GM10266 (cell line): ENCODE results near the gene CDH23.

Experiments used
- DNase-seq: peaks from one replicate; pipeline ENCODE4 v3.0.0; 2012; ENCODE audit errors: extremely low spot score
- TF ChIP-seq, protein P1 (sequence below): IDR thresholded peaks from 2 replicates; pipeline ENCODE4 v1.5.1; 2012; ENCODE audit warnings: mild to moderate bottlenecking, low read depth; ENCODE audit not compliant: control insufficient read depth, insufficient read depth; ENCODE audit errors: missing control alignments

CDH23 gene

DNA sequence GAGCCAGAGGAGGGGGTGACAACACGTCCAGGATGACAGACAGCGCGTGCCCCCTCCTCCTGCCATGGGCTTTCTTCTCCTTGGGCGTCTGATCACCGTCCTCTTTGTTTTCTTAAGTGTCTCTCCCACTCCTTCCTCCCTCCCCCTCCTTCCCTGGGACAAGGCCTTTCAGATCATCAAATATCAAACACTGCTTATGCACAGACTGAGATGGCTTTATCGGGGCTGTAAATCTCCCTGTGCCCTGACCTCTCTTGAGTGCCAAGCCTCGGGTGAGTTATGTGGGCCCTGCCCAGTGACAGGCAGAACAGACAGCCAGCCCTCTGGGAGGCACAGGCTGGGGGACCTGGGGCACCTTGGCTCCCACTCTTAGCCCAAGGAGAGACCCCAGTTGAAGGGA lies 206.4 kb downstream of the CDH23 start:
- TF ChIP-seq, protein P1, sequence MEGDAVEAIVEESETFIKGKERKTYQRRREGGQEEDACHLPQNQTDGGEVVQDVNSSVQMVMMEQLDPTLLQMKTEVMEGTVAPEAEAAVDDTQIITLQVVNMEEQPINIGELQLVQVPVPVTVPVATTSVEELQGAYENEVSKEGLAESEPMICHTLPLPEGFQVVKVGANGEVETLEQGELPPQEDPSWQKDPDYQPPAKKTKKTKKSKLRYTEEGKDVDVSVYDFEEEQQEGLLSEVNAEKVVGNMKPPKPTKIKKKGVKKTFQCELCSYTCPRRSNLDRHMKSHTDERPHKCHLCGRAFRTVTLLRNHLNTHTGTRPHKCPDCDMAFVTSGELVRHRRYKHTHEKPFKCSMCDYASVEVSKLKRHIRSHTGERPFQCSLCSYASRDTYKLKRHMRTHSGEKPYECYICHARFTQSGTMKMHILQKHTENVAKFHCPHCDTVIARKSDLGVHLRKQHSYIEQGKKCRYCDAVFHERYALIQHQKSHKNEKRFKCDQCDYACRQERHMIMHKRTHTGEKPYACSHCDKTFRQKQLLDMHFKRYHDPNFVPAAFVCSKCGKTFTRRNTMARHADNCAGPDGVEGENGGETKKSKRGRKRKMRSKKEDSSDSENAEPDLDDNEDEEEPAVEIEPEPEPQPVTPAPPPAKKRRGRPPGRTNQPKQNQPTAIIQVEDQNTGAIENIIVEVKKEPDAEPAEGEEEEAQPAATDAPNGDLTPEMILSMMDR: no peak
- DNase-seq: no peak

DNA sequence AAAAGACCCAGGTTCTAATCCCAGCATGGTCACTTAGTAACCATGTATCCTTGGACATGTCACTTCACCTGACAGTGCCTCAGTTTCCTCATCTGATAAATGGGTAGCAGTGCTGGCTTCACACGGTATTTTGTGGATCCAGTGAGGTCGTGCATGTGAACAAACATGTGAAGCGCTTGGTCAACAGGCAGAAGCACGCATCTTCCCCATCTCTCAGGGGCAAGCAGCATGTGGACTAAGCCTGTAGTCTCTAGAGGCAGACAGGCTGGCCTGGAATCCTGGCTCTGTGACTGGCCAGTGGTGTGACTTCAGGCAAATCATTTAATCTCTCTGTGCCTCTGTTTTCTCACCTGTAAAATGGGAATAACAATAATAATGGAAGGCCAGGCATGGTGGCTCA lies 207.0 kb downstream of the CDH23 start:
- TF ChIP-seq, protein P1: no peak
- no peak for DNase-seq

DNA sequence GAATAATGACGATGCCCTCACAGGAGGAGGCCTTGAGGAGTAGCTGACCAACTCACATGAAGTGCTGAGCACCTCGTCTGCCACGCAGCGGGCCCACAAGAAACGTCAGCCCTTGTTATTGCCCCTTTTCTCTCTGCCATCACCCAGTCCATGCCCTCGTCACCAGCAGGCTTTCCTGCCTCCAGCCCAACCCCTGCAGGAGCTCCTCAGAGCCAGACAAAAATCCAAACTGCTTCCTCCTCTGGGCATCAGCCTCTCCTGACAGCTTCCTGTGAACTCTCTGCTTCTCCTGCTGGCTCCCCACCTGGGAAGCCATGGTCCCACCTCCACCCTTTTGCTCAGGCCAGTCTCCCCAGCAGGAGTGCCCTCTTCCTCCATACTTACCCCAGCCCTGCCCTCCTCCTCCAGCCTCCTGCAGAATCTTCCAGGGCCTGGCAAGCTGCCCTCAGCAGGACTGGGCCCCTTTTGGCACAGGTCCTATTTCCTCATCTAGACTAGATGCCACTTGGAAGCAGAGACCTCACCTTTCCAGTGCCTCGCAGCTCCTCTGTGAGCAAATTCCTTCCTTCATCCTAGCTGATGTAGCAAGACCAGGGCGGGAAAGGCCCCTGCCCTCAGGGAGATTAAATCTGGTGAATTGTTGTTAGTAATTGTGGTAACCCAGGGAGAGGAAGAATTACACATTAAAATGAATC lies 207.8 kb downstream of the CDH23 start:
- TF ChIP-seq, protein P1: no peak
- no peak for DNase-seq

DNA sequence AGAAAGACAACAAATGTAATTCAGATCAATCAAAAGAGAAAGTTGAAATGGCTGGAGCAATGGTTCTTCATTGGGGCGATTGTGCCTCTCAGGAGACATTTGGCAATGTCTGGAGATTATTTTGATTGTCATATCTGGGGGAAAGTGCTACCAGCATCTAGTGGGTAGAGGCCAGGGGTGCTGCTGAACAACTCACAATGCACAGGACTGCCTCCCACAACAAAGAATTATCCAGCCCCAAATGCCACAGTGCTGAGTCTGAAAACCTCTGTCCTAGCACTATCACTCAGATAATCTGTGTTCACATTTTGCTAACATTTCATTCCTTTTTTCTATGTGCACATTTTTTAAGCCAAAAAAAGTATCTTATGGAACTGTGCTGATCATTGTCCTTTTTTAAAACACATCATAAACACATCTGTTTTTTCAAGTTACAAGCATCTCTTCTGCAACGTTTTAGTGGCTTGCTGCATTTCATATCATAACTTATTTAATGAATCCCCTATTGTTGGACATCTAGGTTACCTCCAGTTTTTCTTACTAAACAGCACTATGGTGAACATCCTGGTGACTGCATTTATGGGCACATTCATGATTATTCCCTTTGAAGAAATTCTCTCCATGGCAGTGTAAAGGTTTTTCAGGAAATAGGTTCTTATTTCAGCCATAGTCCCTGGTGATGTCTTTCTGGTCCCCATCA lies 208.7 kb downstream of the CDH23 start:
- TF ChIP-seq, protein P1: no peak
- no peak for DNase-seq

DNA sequence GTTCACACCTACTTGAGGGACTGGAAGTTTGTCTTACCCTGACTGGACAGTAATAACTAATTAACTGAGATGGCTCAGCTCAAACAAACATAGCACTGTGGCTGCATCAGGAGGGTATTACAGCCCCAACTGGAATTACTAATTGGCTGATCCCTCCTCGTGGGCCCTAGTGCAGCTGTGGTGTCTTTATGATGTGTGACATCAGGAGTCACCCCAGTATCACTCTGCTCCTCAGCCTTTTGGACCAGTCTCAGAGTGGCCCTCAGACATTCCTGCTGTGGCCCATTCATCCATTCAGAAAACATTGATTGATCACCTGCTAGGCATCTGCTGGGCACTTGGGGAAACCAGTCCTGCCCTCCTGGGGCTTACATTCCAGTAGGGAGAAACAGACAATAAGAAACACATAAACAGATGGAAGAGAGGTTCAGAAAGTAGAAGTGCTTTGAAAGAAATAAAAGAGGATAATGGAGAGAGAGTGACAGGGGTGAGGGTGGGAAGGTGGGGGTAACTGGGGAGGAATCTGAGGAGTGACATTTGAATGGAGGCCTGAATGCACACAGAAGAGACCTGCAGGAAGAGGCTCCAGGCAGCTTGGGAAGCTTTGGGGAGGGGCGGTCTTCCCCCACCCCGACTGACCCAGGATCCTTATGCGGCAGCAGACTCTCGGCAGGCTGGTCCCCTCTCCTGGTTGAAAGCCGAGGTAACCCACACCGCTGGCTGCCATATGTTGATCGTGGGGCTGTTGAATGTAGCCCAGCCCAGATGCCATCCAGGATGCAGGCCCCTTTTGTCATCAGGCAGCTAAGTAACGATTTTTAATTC lies 209.7 kb downstream of the CDH23 start:
- DNase-seq: no peak
- TF ChIP-seq, protein P1: no peak

DNA sequence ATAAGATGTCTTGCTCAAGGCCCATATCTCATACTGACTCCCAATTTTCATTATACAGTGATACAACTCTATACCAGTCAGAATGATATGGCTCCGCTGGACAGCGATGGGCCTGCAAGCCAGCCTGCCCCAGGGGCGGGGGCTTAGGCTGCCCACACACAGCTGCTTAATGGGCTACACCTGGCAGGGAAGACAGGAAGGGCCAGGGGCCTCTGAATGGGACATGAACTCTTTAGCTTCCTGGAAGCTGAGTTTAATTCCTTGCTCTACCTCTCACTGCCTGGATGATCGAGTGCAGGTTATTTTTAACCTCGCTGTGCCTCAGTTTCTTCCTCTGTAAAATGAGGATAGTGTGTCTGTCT lies 210.3 kb downstream of the CDH23 start:
- no peak for DNase-seq
- TF ChIP-seq, protein P1: no peak
